ENCODE results near the gene TMSB4X. TPM values are rescaled to one million over a fixed set of nuclear protein-coding genes. Genes with fewer than 3 reads are reported as not detected.
"Not testable (repeated sequence)": the region's sequence is repeated elsewhere in the genome, so short reads cannot be mapped to it uniquely, and the experiment has no call there.

TMSB4X gene
- total RNA-seq, 4 donors from 2014 or later = 435 to 1,751 (median 1,260) TPM

DNA sequence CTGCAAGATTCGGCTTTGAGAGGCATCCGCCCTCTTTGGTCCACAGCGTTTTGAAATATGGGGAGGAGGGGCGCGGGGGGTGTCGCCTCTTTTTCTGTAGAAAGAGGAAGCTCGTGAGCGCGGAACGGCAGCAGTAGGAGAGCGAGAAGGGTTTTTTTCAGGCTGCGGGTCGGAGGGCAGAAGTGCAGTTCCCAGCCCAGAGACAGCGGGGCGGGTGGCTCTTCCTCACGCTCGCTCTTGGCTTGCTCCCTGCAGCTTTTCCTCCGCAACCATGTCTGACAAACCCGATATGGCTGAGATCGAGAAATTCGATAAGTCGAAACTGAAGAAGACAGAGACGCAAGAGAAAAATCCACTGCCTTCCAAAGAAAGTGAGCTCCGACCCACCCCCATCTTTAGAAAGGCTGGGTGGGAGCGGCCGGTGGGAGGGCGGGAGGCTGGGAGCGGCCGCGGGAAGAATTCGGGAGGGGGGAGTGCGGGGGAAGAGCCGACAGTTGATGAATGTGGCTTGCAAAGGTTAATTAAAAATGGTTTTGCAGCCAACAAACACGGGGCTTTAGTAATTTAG lies 1.2 kb downstream of the TMSB4X start:
- intact Hi-C loops (cut with DNase I) = no loop called here
- TF ChIP-seq CTCF (IDR thresholded peaks at IDR 0.05) (no peak), POLR2A (IDR thresholded peaks at IDR 0.05) (no peak)
- H3K27me3 ChIP-seq = peaks cover 0 to 7% (median 0%) of the 10 kb centered on the region in 4 donors
- H3K9me3 ChIP-seq = no peaks in the 10 kb centered on the region
- 1 to 17% methylated on average over 19 to 20 of the region's 34 CpGs for WGBS, 2 donors
- H3K27ac ChIP-seq = peak overlapping the region; percentile 91 to 96 (median 94)
- DNase-seq = no peak
- peaks cover 0 to 14% (median 0%) of the 10 kb centered on the region in 3 donors for H3K4me1 ChIP-seq
- H3K36me3 ChIP-seq = no peaks in the 10 kb centered on the region
- peak overlapping the region; percentile 62 to 74 (median 69) for H3K4me3 ChIP-seq

DNA sequence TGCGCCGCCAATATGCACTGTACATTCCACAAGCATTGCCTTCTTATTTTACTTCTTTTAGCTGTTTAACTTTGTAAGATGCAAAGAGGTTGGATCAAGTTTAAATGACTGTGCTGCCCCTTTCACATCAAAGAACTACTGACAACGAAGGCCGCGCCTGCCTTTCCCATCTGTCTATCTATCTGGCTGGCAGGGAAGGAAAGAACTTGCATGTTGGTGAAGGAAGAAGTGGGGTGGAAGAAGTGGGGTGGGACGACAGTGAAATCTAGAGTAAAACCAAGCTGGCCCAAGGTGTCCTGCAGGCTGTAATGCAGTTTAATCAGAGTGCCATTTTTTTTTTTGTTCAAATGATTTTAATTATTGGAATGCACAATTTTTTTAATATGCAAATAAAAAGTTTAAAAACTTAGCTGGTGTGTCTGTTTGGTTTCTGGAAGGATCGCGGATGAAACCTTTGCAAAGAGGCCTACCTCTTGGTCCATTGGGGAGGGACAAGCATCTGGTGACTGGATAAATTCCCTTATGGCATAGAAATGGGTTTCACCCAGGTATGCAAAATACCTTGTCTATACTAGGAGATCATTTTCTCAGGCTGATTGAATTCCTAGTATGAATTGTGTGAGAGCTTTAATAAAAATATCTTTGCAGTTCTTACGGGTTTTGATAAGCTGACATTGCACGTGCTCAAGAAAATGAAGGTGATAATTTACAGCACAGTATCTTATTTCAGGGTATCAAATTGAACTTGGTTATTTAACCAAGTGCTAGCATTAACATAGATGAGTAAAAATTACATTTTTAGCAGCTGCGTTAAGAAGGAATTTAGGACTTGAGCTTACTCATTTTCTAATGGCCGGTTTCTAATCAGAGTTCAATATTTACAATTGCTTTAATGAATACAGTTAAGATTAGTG lies 2.2 kb downstream of the TMSB4X start:
- H3K27me3 ChIP-seq; H3K4me1 ChIP-seq; intact Hi-C loops (cut with DNase I); H3K36me3 ChIP-seq; H3K9me3 ChIP-seq; DNase-seq: not testable (repeated sequence)
- peak overlapping the region in 3 of 4 donors; percentile 62 to 74 (median 68) for H3K4me3 ChIP-seq
- H3K27ac ChIP-seq = peak overlapping the region; percentile 62 to 94 (median 92)
- 48 to 49% methylated on average over 9 to 12 of the region's 12 CpGs for WGBS, 2 donors

DNA sequence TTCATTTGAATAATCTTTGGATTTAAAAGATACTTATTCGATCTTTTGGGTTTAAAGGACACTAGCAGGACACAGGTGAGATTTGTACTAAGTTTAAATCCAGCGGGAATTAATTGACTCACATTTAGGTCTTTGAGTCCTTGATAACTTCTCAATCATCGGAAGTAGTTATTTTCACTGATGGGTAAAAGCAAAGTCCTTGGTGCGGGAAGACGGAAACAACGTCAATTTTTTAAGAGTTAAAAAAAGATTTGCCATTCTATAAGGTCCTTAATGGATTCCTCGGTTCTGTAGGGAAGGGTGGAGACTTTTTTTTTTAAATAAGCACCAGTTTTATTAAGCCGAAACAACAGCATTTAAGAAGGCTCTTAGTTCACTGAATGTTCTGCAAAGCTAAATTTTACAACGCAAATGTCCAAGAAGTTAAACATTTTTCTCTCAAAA lies 2.9 kb downstream of the TMSB4X start:
- Histone ChIP-seq H3K27ac (peak overlapping the region in 3 of 4 donors; percentile 62 to 94 (median 91)), H3K4me3 (peak overlapping the region in 3 of 4 donors; percentile 62 to 74 (median 68)), H3K36me3 (no peaks in the 10 kb centered on the region), H3K4me1 (peaks cover 0 to 5% (median 0%) of the 10 kb centered on the region in 3 donors), H3K9me3 (no peaks in the 10 kb centered on the region), H3K27me3 (peaks cover 0 to 7% (median 0%) of the 10 kb centered on the region in 4 donors)
- no peak for TF ChIP-seq CTCF (IDR thresholded peaks at IDR 0.05)
- TF ChIP-seq POLR2A (IDR thresholded peaks at IDR 0.05) = no peak
- intact Hi-C loops (cut with DNase I) = no loop called here
- DNase-seq = no peak
- WGBS, 2 donors = 44 to 53% methylated on average over 9 of the region's 9 CpGs

GRCh38 chrX:12978205-12979025 lies 3.5 kb downstream of the TMSB4X start:
- peak overlapping the region in 3 of 4 donors; percentile 62 to 74 (median 68) for H3K4me3 ChIP-seq
- 22 to 29% methylated on average over 11 to 14 of the region's 14 CpGs for WGBS, 2 donors
- H3K36me3 ChIP-seq = no peaks in the 10 kb centered on the region
- TF ChIP-seq CTCF (IDR thresholded peaks at IDR 0.05) (no peak), POLR2A (IDR thresholded peaks at IDR 0.05) (no peak)
- peak overlapping the region; percentile 24 to 94 (median 76) for H3K27ac ChIP-seq
- H3K27me3 ChIP-seq = peaks cover 0 to 7% (median 0%) of the 10 kb centered on the region in 4 donors
- no peaks in the 10 kb centered on the region for H3K9me3 ChIP-seq
- intact Hi-C loops (cut with DNase I) = no loop called here
- H3K4me1 ChIP-seq = no peaks in the 10 kb centered on the region
- DNase-seq = peak; percentile 14

GRCh38 chrX:12979026-12979607 lies 4.2 kb downstream of the TMSB4X start:
- TF ChIP-seq CTCF (IDR thresholded peaks at IDR 0.05) (no peak), POLR2A (IDR thresholded peaks at IDR 0.05) (no peak)
- peak overlapping the region in 3 of 4 donors; percentile 62 to 94 (median 91) for H3K27ac ChIP-seq
- DNase-seq = no peak
- peaks cover 0 to under 1% (median 0%) of the 10 kb centered on the region in 3 donors for H3K4me1 ChIP-seq
- intact Hi-C loops (cut with DNase I) = no loop called here
- H3K36me3 ChIP-seq = no peaks in the 10 kb centered on the region
- H3K4me3 ChIP-seq = peak overlapping the region in 1 of 4 donors; percentile 74
- H3K27me3 ChIP-seq = peaks cover 0 to 7% (median 0%) of the 10 kb centered on the region in 4 donors
- WGBS, 2 donors = 49 to 74% methylated on average over 3 to 4 of the region's 4 CpGs
- H3K9me3 ChIP-seq = no peaks in the 10 kb centered on the region

Data from esophagus squamous epithelium (tissue), 5 donors.